Epithelial cell of proximal tubule (primary cell): Measurements from ENCODE around the gene CD68. TPM values are rescaled to one million over a fixed set of nuclear protein-coding genes. Genes with fewer than 3 reads are reported as not detected.
A peak's percentile ranks its signal among the peaks of the same experiment; 100 is the strongest.

ENCODE experiments used
- DNase-seq: peaks from one replicate; pipeline ENCODE4 v3.0.0-alpha.2; 2011; ENCODE audit warnings: low read depth
- H3K4me3 ChIP-seq: 2 replicates; pipeline ENCODE4 v1.5.1; 2011; ENCODE audit warnings: low read depth, mild to moderate bottlenecking, low read length
- total RNA-seq: library from RNA; depleted of rRNA; stranded (reverse); fragments of >200 nt; gene quantifications from 2 replicates; pipeline ENCODE4 v1.2.3, GENCODE V29; 2015
- TF ChIP-seq, protein P1 (sequence below): conservative IDR thresholded peaks from 2 replicates; pipeline ENCODE4 v1.5.1; 2012; ENCODE audit warnings: low read depth, mild to moderate bottlenecking, low read length

CD68 gene
- total RNA-seq, 1 donor from 2014 or later, result 16.7 TPM

DNA sequence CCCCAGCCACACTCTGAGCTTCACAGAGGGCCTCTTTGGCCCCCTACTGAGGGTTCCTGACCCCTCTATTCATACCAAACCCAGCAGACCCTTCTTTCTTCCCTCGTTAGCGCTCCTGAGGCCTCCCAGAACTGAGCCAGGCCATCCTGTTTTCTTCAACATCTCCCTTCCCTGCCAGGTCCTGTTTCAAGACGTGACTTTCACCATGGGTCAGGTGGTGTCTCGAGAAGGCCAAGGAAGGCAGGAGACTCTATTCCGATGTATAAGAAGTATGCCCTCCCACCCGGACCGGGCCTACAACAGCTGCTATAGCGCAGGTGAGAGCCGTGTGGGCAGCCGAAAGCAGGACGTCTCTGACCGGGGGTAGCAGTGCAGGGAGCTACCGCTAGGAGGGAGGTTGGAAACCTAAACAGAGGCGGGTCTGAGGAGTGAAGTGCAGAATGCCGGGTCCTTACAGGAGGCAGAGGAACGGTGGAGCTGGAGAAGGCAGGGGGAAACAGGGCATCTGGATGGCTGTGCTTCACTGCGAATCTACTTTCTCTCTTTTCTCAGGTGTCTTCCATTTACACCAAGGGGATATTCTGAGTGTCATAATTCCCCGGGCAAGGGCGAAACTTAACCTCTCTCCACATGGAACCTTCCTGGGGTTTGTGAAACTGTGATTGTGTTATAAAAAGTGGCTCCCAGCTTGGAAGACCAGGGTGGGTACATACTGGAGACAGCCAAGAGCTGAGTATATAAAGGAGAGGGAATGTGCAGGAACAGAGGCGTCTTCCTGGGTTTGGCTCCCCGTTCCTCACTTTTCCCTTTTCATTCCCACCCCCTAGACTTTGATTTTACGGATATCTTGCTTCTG lies 19.0 kb upstream of the CD68 start:
- peak overlapping the region; percentile 89 for H3K4me3 ChIP-seq
- TF ChIP-seq, protein P1, sequence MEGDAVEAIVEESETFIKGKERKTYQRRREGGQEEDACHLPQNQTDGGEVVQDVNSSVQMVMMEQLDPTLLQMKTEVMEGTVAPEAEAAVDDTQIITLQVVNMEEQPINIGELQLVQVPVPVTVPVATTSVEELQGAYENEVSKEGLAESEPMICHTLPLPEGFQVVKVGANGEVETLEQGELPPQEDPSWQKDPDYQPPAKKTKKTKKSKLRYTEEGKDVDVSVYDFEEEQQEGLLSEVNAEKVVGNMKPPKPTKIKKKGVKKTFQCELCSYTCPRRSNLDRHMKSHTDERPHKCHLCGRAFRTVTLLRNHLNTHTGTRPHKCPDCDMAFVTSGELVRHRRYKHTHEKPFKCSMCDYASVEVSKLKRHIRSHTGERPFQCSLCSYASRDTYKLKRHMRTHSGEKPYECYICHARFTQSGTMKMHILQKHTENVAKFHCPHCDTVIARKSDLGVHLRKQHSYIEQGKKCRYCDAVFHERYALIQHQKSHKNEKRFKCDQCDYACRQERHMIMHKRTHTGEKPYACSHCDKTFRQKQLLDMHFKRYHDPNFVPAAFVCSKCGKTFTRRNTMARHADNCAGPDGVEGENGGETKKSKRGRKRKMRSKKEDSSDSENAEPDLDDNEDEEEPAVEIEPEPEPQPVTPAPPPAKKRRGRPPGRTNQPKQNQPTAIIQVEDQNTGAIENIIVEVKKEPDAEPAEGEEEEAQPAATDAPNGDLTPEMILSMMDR, result peak; percentile 74
- DNase-seq, result no peak

DNA sequence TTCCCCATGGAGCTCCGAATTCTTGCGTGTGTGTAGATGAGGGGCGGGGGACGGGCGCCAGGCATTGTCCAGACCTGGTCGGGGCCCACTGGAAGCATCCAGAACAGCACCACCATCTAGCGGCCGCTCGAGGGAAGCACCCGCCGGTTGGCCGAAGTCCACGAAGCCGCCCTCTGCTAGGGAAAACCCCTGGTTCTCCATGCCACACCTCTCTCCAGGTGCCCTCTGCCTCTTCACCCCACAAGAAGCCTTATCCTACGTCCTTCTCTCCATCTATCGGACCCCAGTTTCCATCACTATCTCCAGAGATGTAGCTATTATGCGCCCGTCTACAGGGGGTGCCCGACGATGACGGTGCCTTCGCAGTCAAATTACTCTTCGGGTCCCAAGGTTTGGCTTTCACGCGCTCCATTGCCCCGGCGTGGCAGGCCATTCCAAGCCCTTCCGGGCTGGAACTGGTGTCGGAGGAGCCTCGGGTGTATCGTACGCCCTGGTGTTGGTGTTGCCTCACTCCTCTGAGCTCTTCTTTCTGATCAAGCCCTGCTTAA lies 18.3 kb upstream of the CD68 start:
- no peak for DNase-seq
- TF ChIP-seq, protein P1, result peak; percentile 65
- H3K4me3 ChIP-seq, result peak overlapping the region; percentile 89

DNA sequence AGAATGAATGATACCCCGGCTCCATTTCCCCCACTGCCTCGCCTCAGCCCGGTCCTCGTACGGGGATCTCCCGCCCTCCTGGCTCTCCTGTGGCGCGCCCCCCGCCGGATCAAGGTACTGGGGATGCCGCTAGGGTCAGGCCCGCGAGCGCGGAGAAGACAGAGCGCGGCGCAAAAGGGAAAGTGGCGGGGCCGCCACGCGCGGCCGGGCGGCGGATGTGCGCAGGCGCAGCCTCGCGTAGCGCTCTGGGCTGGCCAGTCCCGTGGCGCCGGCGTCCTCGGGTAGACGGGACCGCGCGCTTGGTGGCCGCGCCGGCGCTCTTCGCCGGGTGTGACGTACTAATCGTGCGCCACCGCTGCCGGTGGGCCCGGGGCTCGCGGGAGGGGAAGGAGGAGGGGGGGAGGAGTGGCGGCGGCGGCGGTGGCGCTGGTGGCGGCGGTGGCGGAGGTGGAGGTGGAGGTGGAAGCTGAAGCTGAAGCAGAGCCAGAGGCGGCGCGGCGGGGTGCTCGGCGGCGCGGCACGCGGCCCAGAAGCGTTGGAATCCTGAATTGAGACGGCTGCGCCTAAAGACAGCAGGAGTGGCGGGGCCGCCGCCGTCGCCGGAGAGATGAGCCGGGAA lies 17.7 kb upstream of the CD68 start, which contains the start of gene SENP3:
Gene SENP3 (plus strand): TSS at position 331 of the 619 bp plus-strand sequence. CDS start 1,158 bp downstream, outside the sequence.
- TF ChIP-seq, protein P1, result no peak
- DNase-seq, result no peak
- H3K4me3 ChIP-seq, result peak within 1 kb of the TSS; percentile 89

DNA sequence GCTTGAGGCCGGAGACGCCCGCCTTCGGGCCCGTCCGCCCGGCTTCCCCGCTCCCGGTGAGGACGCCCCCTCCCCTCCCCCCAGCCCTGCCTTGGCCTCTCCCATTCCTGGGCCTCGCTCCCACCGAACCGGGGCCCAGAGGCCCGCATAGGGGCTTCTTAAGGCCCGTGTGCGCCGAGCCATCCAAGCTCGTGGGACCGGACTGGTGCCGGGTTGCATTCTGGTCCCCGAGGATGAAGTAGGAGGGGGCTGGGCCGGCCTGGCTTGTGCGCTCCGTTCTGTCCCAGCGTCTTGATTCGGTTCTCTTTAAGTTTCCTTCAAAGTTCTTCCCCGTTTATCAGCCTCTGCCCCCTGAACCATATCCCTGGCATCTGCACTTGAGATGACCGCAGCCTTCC lies 17.2 kb upstream of the CD68 start:
- TF ChIP-seq, protein P1, result no peak
- no peak for DNase-seq
- peak overlapping the region; percentile 89 for H3K4me3 ChIP-seq

DNA sequence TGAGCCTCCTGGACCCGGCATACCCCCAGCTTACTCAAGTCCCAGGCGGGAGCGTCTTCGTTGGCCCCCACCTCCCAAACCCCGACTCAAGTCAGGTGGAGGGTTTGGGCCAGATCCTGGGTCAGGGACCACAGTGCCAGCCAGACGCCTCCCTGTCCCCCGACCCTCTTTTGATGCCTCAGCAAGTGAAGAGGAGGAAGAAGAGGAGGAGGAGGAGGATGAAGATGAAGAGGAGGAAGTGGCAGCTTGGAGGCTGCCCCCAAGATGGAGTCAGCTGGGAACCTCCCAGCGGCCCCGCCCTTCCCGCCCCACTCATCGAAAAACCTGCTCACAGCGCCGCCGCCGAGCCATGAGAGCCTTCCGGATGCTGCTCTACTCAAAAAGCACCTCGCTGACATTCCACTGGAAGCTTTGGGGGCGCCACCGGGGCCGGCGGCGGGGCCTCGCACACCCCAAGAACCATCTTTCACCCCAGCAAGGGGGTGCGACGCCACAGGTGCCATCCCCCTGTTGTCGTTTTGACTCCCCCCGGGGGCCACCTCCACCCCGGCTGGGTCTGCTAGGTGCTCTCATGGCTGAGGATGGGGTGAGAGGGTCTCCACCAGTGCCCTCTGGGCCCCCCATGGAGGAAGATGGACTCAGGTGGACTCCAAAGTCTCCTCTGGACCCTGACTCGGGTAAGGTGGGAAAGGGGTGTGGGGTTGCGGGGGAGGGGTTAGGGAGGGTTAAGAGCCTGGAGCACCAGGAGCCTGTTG lies 16.1 kb upstream of the CD68 start:
- no peak for DNase-seq
- peak overlapping the region; percentile 89 for H3K4me3 ChIP-seq
- TF ChIP-seq, protein P1, result no peak

DNA sequence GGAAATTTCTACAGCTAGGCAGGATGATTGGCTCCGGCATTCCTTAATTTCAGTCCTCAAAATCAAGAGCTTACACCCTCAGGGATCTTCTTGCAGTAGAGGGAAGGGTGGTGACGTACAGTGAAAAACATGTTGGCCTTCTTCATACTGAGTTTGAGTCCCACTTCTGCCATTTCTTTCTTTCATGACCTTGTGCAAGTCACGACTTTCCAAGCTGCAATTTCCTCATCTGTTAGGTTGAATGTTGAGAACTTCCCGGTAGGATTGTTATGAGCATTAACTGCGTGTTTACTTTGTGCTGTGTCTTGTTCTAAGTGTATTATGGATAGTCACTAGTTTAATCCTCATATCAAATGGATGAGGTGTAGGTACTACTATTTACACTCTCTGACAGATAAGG lies 9.9 kb upstream of the CD68 start:
- H3K4me3 ChIP-seq, result no peak overlapping the region
- DNase-seq, result no peak
- TF ChIP-seq, protein P1, result no peak
